GM19324 (cell line): ENCODE results near the gene ADAMTS2.

Experiments
- ATAC-seq: cut with Tn5 transposase; IDR thresholded peaks from one replicate; pipeline ENCODE4 v1.9.1; 2021; ENCODE audit warnings: mild to moderate bottlenecking, moderate library complexity; ENCODE audit not compliant: unreplicated experiment, low FRiP score

The ADAMTS2 gene

DNA sequence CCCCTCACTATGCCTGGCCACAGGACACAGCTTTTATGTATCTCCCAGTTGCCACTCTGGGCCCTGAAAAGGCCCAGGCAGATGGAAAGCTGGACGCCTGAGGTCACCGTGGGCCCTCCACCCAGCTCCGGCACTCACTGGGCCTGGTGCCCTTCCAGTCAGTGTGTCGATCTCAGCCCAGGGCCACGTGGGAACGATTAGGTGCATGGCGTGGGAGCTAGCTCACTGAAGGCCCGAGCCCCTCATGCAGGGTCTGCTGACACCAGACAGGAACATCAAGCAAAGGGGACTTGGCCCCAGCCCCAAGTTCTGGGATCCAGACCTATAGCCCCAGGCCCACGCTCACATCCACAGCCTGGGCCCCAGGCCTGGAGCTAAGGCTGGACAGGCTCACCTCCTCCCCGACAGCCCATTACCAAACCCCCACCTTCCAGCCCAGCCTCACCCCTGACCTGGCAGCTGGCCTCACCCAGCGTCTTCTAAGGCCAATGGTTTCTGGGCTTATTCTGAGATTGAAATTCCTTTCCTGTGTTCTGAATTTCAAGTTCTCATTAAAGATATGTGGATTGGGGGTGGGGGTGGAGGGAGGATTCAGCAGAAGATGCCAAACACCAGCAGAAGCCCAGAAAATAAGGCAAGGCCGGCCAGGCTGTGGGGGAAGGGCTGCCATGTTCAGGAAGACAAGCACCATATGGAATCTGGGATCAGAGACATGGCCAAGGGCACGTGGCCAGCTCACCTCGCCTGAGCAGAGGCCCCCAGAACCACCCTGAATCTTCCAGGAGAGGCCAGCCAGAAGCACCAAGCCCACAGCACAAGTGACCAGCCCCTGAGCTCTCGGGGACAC lies 74.5 kb downstream of the ADAMTS2 start:
- no peak for ATAC-seq

DNA sequence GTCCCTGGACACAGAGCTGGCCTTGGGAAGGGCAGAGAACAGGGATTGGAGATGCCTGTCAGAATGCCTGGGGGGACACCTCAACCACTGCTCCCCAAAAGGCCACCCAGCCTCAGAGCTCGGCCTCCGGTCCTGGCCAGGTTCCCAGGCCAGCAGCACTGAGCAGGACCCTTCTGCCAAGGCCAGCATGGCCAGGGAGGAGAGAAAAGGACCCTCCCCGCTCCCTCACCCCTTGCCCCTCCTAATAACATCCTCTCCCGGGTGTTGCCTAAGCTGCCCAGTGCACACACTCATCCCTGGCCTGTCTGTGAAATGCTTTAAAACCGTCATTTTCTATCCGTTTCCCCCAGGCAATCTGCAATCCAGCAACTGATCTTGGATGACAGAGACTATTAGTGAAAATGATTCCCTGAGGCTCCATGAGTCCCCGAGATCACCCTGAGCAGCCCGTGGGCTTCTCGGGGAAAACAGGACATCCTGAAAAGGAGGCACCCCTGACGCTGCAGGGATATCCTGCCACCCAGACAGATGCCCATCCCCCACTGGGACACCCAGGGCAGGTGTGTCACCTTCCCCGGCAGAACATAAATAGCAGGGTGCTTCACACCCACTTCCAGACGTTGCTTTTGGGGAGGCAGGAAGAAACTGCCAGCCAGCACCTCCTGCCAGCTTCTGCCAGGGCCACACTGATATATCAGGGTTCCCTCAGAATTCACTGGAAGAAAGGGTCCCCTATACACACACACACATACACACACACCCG lies 75.3 kb downstream of the ADAMTS2 start:
- no peak for ATAC-seq

DNA sequence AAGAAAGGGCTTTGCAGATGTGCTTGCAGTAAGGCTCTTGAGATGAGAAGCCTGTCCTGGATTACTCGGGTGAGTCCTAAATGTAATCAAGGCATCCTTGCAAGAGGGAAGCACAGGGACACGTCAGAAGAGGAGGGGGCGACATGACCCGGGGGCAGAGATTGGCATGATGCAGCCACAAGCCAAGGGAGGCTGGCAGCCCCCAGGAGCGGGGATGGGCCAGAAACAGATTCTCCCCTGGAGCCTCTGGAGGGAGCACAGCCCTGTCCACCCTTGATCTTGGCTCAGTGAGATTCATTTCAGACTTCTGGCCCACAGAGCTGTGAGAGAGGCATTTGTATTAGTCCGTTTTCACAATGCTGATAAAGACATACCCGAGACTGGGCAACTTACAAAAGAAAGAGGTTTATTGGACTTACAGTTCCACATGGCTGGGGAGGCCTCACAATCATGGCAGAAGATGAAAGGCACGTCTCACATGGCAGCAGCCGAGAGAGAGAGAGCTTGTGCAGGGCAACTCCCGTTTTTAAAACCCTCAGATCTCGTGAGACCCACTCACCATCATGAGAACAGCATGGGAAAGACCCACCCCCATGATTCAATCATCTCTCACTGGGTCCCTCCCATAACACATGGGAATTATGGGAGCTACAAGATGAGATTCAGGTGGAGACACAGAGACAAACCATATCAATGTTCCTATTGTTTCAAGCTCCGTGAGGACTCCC lies 76.1 kb downstream of the ADAMTS2 start:
- ATAC-seq, result no peak

DNA sequence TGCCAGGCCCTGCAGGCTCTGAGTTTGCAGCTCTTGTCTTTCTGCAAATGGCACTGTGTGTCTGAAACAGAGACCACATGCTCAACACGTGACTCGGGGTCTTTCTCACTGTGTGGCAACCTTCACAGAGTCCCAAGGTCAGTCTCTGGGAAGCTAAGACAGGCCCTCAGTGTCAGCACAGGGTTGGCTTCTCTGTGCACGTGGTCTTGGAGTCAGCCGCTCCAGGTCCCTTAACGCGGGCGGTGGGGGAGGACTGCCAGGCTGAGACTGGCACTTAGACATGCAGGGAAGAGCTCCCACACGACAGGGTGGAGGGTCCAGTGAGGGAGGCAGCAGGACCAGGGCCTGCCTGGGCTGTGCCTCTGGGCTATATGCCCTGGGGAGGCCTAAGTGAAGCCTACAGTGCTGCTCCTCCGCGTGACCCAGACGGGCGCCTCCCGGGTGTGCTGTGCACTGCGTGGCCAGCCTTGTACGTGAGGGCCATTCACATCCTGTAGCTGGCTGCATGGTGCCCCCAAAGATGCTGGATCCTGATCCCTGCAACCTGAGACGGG lies 76.8 kb downstream of the ADAMTS2 start:
- no peak for ATAC-seq

DNA sequence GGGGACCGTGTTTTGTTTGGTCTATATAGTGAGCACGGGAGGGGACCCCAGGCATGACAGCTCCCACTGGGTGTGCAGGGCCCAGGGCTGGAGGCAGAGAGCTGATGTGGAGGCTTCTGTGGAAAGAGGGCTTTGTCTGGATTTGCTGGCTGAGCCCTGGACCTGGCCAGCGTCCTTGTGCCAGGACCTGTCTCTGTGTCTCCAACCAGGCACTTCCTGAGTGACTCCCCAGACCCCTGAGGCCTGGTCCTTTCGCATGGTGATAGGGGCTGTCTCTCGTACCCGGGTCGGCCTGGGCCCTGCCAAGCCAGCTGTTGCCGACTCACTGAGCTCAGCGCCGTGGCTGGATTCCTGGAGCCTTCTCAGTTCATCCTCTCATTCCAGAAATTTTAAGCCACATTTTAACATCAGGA lies 77.6 kb downstream of the ADAMTS2 start:
- no peak for ATAC-seq

DNA sequence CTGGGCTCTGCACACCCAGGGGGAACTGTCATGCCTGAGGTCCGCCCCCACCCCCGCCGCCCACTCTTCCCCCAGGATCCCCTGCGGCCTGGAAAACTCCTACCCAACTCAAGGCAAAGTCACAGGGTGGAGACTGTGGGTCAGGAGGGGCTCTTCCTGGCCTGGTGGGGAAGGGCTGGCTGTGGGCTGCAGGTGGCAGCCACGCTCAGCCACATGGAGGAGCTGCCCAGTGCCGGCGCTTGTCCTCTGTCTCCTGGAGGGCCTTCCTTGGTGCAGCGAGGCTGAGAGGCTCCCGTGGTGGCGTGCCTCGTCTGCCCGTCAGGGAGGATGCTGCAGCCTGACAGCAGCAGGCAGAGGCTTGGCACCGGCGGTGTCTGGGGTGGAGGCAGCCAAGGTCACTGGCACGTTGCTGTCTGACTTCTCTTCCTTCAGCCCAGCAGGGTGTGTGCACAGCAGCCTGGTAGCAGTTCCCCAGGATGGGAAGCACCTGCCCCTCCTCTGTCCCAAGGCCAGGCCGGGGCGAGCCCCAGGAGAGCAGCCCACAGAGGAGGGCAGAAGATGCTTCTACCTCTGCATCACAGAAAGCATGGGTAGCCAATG lies 78.1 kb downstream of the ADAMTS2 start:
- ATAC-seq, result no peak

DNA sequence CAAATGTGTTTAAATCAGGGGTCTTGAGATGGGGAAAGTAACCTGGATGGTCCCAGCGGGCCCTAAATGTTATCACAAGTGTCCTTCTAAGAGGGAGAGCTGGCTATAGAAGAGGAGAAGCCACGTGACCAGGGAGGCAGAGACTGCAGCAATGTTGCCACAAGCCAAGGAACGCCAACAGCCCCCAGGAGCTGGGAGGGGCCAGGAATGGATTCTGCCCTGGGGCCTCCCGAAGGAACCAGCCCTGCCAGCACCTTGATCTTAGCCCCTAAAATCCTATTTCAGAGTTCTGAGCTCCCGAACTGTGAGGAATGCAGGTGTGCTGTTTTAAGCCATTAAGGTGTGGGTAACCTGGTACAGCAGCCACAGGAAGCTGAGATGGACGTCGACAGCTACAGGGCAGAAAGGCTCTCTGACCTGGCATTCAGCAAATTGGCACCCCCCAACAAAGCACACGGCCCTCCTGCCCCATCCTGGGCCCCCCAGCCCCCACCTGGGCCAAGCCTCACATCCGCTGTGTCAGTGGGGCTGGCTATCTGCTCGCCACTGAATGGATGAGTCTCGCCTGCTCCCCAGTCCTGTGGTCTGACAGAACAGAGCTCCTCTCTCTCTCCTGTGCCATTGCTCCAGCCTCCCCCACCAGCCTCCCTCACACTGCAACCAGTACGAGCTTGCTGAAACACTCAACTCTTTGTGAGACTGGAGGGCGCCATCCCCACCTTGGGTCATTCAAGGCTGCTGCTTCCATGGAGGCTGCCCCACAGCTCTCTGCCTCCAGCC lies 78.8 kb downstream of the ADAMTS2 start:
- no peak for ATAC-seq

DNA sequence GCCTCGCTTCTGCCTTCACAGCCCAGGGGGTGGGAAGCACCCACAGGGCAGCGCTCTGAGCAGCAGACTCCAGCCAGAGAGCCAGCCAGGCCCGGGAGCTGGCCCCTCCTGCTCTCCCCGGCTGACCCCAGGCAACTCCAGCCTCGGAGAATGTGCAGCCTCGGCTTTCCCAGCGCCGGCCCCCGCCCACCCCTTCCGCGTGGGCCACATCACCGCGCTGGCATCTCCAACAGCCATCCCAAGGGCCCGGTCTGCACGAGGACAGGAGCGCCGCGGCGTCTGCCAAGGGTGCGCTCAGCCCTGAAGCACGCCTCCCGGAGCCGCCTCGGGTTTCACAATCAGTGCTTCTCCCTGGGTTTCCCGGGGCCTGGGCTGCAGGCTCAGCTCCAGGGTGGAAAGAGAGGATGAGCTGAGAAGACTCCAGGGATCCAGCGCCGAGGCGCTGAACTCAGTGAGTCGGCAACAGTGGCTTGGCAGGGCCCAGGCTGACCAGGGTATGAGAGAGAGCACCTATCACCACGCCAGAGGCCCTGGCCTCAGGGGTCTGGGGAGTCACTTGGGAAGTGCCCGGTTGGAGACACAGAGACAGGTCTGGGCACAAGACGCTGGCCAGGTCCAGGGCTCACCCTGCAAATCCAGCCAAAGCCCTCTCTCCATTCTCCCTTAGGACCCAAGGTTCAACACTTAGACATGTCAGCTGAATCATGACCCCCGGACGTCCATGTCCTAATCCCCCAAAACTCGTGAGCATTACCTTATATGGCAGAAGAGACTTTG lies 79.6 kb downstream of the ADAMTS2 start:
- no peak for ATAC-seq

DNA sequence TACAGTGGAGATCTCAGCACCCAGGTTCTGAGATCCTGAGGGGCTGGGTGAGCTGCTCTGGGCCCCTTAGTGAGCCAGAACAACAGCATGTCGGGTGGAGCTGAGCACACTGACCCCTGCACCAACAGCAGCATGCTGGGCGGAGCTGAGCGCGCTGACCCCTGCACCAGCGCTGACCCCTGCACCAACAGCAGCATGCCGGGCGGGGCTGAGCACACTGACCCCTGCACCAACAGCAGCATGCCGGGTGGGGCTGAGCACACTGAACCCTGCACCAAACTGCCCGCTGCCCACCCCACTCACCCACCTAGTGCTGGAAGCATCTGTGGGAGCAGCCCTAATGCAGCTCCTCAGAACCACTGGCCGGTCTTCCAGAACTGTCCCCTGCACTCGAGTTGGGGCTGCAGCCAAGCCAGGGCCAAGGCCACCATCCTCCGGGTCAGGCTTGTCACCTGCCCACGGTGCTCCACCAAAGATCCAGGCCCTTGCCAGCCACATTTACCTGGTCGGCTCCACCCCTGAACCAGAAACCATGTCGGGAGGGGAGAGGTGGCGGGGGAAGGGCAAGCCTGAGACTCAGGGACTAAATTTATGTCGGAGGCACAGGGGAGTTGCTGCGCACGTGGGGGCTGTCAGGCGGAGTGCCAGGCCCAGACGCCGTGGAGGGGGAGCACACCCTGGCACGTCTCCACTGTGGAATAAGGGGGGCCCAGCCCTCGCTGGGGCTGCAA lies 80.3 kb downstream of the ADAMTS2 start:
- ATAC-seq, result no peak

DNA sequence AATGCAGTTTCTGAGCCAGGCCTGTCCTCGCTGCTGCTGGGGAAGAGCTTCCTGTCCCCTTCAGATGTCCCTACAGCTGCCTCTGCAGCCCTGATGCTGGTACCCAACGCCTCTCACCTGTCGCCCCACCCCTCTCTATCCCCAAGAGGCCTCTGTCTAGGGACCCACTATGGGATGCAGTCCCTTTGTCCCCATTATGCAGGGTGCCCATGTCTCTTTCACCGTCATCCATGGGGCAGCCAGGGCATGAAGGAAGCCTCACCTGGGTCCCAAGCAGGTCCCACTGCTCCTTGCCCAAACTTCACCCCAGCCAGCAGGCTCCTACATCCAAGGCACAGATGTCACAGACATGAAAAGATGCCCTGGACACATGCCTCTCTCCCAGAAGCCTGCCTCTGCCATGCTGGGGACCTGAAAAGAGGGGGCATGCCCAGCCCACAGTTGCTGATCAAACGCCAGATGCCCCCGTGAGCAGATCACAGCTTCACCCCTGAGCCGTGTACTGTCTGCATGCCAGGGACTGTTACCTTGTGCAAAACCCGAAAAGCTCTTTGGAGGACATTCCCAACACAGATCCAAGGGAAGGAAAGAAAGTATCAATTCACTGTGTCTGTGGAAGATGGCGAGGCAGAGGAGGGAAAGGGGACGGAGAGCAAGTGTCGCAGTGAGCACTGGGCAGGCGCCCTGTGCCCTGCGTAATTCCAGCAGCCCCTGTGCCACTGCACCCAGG lies 81.0 kb downstream of the ADAMTS2 start:
- ATAC-seq, result no peak

DNA sequence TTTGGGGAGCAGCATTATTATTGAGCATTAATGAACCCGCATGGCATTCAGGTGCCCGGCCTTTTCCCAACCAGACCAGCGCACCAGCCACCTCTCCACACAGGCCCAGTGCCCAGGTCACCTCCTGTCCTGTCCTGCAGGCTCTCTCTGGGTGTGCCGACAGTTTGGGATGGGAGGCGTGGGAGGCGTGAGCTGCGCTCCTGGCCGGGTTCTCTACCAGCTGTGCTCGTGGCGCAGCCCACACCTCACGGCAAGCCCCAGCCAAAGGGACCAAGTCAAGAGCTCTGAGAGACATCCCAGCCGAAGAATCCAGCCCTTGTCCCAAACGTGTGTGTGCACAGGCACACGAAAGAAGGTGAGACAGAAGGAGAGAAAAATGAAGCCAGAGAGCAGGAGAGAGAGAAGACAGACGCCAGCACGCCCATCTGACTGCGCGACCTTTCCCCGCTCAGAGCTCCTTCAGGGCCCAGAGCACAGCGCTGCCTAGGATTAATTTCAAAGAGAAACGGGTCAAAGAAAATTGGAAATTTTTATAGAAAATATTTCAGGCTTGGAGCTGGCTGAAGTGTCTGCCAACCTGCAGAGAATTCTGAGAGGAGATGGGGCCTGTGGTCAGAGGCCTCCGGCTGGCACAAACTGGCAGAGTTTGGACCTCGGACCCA lies 81.7 kb downstream of the ADAMTS2 start:
- no peak for ATAC-seq

DNA sequence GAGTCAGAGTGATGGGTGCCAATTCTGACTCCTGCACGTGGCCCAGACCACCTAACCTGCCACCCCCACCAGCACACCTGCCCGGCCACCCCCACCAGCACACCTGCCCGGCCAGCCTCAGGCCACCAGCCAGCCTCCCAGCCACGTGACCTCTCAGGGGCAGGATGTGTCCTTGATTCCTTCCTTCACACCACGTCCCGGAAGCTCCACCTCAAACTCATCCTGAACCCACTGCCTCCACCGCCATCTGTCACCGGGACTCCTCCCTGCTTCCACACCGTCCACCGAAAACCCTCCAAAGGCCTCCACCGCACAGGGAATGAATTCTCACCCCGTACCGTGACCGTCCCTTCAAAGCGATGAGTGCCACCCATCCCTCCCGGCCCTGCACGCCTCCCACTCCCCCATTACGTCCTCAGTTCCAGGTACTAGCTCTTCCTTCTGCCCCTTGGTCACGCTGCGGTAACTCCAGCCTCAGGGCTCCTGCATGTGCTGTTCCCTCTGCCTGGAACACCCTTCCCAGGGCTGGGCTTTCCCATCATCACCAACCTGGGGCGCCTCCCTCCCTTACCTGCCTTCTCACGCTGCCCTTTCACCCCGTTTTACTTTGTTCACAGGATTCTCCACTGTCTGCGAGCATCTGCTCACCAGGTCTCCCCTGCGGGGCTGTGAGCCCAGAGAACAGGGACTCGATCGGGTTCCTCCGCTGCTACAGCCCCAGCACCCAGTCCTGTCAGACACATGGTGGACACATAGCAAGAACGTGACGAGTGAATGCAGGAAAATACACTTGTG lies 82.9 kb downstream of the ADAMTS2 start:
- no peak for ATAC-seq

DNA sequence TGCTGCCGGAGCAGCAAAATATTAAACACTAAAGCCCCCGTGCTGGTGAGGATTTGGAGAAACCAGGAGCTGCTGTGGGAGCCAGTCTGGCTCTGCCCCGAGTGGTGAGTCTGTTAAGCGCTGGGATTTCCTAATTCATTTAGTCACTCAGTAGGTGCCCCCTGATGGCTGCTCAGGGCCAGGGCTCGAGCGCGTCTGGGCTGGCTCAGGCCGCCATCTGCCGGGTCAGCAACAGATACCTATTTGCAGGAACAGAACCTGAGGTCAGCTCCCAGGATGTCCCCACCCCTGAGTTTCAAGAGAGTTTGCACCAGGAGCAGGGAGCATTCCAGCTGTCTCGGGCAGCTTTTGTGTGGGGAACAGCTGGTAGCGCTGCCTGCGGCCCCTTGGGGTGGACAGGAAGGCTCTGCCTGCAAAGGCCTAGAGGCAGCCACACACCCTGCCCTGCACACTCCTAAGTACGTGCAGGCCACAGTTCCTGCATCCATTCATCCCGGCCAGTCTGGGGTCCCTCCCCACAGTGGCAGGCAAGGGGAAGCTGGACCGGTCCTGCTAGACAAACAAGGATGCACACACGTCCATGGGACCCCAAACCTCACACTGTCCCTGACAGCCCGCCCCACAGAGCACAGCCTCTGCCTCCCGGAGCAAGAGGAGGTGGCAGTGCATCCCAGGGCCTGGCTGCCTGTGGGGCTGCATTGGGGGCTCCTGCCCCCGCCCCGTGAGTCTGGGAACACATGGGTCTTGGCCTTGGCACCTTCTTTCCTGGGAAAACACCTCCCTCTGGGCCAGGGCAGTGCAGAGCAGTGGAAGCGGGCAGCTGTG lies 83.7 kb downstream of the ADAMTS2 start:
- ATAC-seq, result no peak

DNA sequence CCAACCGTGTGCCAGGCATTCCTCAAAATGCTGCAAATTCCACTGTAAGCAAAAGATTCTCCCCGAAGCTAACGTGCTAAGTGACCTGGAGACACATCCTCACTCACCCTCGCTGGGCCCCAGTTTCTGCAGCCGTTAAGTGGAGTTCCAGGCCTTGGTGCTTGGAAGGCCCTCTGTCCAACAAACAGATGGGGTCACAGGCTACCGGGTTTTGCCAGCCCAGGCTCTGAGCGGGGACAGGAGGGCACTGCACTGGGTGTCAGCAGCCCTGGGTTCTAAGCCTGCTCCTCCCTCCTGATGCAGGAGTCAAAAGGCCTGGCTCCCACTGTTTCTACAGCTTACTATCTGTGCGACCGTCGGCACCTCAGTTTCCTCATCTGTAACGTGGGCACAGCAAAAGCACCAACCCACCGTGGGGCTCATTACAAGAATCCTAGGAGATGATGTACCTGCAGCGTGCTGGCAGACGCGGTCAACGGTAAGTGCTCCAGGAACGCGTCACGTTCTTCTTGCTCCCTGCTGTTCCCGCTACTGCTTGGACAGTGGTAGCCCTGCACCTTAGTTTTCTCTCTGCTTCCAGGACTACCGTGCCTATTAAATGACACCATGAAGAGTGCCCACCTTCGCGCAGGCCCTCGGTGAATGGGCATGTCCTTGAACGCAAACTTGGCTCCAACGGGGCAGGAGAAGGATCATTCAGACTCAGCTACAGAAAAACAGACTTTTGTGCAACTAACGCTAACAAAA lies 84.8 kb downstream of the ADAMTS2 start:
- ATAC-seq, result no peak
